Measurements from ENCODE around the gene MRPS21. TPM values are rescaled to one million over a fixed set of nuclear protein-coding genes. Genes with fewer than 3 reads are reported as not detected.
A peak's percentile ranks its signal among the peaks of the same experiment; 100 is the strongest.

Gene MRPS21
- total and polyA plus RNA-seq, 9 of the 15 experiments (the other 6 are each of a cell fraction or from before 2014, with no cell fraction given): 119 to 407 (median 149) TPM

GRCh38 chr1:150268705-150269403 lies 24.8 kb upstream of the MRPS21 start, which contains the start of gene APH1A (continued):
- no peak for TF ChIP-seq NUFIP1 (IDR thresholded peaks at IDR 0.05; ENCODE audit: partially characterized antibody)
- no peak for TF ChIP-seq RUNX1 (IDR thresholded peaks at IDR 0.05; ENCODE audit: low read depth)
- TF ChIP-seq, protein P1, sequence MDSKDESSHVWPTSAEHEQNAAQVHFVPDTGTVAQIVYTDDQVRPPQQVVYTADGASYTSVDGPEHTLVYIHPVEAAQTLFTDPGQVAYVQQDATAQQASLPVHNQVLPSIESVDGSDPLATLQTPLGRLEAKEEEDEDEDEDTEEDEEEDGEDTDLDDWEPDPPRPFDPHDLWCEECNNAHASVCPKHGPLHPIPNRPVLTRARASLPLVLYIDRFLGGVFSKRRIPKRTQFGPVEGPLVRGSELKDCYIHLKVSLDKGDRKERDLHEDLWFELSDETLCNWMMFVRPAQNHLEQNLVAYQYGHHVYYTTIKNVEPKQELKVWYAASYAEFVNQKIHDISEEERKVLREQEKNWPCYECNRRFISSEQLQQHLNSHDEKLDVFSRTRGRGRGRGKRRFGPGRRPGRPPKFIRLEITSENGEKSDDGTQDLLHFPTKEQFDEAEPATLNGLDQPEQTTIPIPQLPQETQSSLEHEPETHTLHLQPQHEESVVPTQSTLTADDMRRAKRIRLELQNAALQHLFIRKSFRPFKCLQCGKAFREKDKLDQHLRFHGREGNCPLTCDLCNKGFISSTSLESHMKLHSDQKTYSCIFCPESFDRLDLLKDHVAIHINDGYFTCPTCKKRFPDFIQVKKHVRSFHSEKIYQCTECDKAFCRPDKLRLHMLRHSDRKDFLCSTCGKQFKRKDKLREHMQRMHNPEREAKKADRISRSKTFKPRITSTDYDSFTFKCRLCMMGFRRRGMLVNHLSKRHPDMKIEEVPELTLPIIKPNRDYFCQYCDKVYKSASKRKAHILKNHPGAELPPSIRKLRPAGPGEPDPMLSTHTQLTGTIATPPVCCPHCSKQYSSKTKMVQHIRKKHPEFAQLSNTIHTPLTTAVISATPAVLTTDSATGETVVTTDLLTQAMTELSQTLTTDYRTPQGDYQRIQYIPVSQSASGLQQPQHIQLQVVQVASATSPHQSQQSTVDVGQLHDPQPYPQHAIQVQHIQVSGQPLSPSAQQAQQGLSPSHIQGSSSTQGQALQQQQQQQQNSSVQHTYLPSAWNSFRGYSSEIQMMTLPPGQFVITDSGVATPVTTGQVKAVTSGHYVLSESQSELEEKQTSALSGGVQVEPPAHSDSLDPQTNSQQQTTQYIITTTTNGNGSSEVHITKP (IDR thresholded peaks at IDR 0.05; ENCODE audit: partially characterized antibody): peak; percentile 94
- TF ChIP-seq PPARD (CRISPR knock-in tag; IDR thresholded peaks at IDR 0.05): no peak
- TF ChIP-seq IRF1 (CRISPR knock-in tag; IDR thresholded peaks at IDR 0.05; ENCODE audit: borderline replicate concordance): no peak
- TF ChIP-seq PHF20 (IDR thresholded peaks at IDR 0.05; ENCODE audit: partially characterized antibody): peak; percentile 57
- TF ChIP-seq PURB (CRISPR knock-in tag; IDR thresholded peaks at IDR 0.05; ENCODE audit: low read depth): no peak
- no peak for TF ChIP-seq FUS (optimal IDR thresholded peaks at IDR 0.05; ENCODE audit: low read depth, low read length)
- no peak for TF ChIP-seq ZNF274 (IDR thresholded peaks at IDR 0.05; ENCODE audit: borderline replicate concordance, low read depth, low read length)
- no peak for TF ChIP-seq MCM2 (IDR thresholded peaks at IDR 0.05; ENCODE audit: low read depth)
- TF ChIP-seq ATF7 (IDR thresholded peaks at IDR 0.05): peak; percentile 79
- peak; percentile 59; the same call in 1 of the 2 replicates for TF ChIP-seq ZNF644 (tag; IDR thresholded peaks at IDR 0.05; ENCODE audit: low read depth)
- TF ChIP-seq NFXL1 (CRISPR knock-in tag; IDR thresholded peaks at IDR 0.05): no peak
- TF ChIP-seq ZFPM2 (CRISPR knock-in tag; IDR thresholded peaks at IDR 0.05): no peak
- TF ChIP-seq FOXJ3 (CRISPR knock-in tag; IDR thresholded peaks at IDR 0.05): no peak
- no peak for TF ChIP-seq CSDE1 (IDR thresholded peaks at IDR 0.05)
- no peak for TF ChIP-seq IRF9 (tag; IDR thresholded peaks at IDR 0.05)
- TF ChIP-seq TBL1XR1 (IDR thresholded peaks at IDR 0.05; ENCODE audit: low read length in 2 of 2): peak in 1 of 2 experiments; percentile 29; a peak in 2 of 4 replicates
- TF ChIP-seq SMARCE1 (IDR thresholded peaks at IDR 0.05): no peak
- TF ChIP-seq, protein P2, sequence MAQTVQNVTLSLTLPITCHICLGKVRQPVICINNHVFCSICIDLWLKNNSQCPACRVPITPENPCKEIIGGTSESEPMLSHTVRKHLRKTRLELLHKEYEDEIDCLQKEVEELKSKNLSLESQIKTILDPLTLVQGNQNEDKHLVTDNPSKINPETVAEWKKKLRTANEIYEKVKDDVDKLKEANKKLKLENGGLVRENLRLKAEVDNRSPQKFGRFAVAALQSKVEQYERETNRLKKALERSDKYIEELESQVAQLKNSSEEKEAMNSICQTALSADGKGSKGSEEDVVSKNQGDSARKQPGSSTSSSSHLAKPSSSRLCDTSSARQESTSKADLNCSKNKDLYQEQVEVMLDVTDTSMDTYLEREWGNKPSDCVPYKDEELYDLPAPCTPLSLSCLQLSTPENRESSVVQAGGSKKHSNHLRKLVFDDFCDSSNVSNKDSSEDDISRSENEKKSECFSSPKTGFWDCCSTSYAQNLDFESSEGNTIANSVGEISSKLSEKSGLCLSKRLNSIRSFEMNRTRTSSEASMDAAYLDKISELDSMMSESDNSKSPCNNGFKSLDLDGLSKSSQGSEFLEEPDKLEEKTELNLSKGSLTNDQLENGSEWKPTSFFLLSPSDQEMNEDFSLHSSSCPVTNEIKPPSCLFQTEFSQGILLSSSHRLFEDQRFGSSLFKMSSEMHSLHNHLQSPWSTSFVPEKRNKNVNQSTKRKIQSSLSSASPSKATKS (CRISPR knock-in tag; IDR thresholded peaks at IDR 0.05): no peak

Measured in K562 (cell line).